ENCODE data around the gene GNMT. TPM values are rescaled to one million over a fixed set of nuclear protein-coding genes. Genes with fewer than 3 reads are reported as not detected.

GNMT gene
- total RNA-seq, 2 experiments from 2014 or later: 1.0 to 1.2 TPM

GRCh38 chr6:42970871-42971612 lies 10.5 kb downstream of the GNMT start:
- Mint-ChIP-seq H3K27ac (no peak overlapping the region), H3K9me3 (no peaks in the 10 kb centered on the region), H3K27me3 (no peaks in the 10 kb centered on the region), H3K4me3 (no peak overlapping the region), H3K36me3 (peaks cover 8% of the 10 kb centered on the region), H3K4me1 (peaks cover 4% of the 10 kb centered on the region)
- POLR2A ChIA-PET: interaction anchor here (0.5 to 2.7 kb wide), 8 partner anchors 8 to 223 kb away, joined by 3 to 11 read pairs (median 3); partner anchors contain the start of genes CNPY3, KLHDC3, MEA1 and PEX6
- ATAC-seq (ENCODE audit: low read depth) (no peak), DNase-seq (no peak)

DNA sequence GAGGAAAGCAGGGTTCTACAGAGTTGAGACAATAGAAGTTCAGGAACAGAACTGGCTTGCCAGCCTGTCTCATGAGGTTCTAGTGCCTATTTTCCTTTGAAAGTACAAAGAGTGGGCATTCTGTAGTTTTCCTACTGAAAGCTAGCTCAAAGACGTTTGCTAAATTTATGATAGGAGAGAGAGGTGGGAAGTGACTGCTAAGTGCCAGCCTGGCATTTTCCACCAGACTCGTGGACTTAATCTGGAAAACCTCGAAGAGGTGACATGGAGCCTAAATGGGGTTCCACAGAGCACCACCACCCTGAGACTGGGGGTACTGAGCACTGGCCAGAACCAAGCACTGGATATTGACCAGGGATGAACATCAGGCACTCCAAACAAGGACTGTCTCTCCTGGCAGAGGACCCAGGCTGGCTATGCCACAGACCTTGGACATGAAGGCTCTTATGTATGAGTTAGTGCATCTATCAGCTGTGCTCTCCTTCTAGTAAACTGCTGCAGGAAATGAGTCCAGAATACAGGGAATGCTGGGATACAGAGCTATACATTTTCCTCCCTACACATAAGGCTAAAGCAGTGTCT lies 11.3 kb downstream of the GNMT start:
- Mint-ChIP-seq H3K27me3 (no peaks in the 10 kb centered on the region), H3K9me3 (no peaks in the 10 kb centered on the region)
- no peak for ATAC-seq (ENCODE audit: low read depth)

DNA sequence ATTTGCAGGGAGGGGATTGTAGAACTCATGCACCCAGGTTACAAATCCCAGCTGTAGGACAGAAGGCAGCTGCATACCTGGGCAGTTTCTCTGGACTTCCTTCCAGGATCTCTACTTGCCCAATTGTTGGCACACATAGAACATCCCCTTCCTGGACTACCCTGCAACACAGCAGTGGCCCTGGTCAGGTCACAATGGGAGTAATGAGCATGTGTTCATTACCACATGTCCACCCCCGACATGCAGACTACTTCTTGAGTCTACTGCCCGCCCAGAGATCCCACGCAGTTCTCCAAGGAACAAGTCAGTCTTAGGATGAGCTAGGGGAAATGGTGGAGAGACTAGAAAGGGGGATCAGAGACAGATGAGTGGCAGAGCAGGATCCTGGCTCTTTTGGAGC lies 13.4 kb downstream of the GNMT start:
- Mint-ChIP-seq H3K9me3 (no peaks in the 10 kb centered on the region), H3K4me1 (peaks cover 17% of the 10 kb centered on the region), H3K27me3 (no peaks in the 10 kb centered on the region), H3K4me3 (no peak overlapping the region), H3K27ac (no peak overlapping the region), H3K36me3 (peaks cover 17% of the 10 kb centered on the region)
- POLR2A ChIA-PET: interaction anchor here (0.7 to 1.2 kb wide), 3 partner anchors 10 to 48 kb away, joined by 3 to 4 read pairs (median 4); partner anchors contain the start of genes PPP2R5D and RRP36
- DNase-seq (no peak), ATAC-seq (ENCODE audit: low read depth) (no peak)

More for the DNA sequence above, 11.3 kb downstream of the GNMT start:
- POLR2A ChIA-PET: interaction anchor here (0.8 to 2.7 kb wide), 4 partner anchors 8 to 49 kb away, joined by 3 to 11 read pairs (median 4); partner anchors contain the start of genes CNPY3, PEX6 and RRP36
- Mint-ChIP-seq H3K4me1 (peaks cover 8% of the 10 kb centered on the region), H3K27ac (no peak overlapping the region), H3K4me3 (no peak overlapping the region), H3K36me3 (peaks cover 13% of the 10 kb centered on the region)
- DNase-seq: no peak

DNA sequence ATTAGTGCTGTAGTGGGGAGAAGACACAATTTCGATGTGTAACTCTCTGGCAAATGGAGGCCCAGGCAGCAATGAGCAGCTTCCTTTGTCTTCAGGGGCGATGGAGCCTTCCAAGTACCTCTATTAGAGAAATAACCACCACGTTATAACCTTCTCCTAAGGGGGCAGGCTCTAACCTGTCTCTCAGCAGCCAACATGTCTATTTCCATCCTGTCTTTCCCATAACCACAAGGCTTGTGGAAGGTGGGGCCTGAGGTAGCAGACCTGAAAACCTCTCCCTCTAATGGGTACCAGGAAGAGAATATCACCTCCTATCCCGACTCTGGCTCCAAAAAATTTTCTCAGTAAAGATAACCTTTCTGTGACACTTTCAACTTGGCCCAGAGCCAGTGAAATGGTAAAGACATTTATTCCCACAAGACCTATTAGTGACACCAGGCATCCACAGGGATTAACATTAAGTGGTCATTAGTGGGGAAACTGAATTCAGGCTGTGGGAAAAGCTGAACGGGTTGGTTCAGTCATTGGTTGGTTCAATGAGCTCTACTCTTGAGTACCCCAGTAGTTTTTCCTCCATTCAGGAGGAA lies 14.5 kb downstream of the GNMT start:
- Mint-ChIP-seq H3K9me3 (no peaks in the 10 kb centered on the region), H3K4me1 (peaks cover 27% of the 10 kb centered on the region), H3K4me3 (no peak overlapping the region), H3K27ac (no peak overlapping the region), H3K36me3 (peaks cover 17% of the 10 kb centered on the region), H3K27me3 (no peaks in the 10 kb centered on the region)
- no peak for ATAC-seq (ENCODE audit: low read depth)
- DNase-seq: no peak
- POLR2A ChIA-PET: interaction anchor here (0.6 to 0.9 kb wide), 3 partner anchors 8 to 51 kb away, joined by 3 to 4 read pairs (median 3); partner anchors contain the start of gene PPP2R5D

DNA sequence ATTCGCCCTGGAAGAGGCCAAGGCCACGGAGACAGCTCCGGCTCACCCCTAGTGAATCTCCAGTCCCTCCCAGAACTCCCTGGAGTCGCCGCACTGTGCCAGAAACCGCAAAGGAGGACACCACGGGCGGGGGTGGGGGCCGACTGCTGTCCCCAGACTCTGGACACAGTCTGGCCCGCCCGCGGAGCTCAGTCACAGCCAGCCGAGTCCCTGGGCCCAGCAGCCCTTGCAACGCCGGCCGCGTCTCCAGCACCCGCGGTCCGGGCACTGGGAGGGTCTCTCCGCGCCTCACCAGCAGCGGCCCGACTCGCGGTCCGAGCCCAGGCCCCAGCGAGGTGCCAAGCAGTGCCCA lies 17.9 kb downstream of the GNMT start:
- Mint-ChIP-seq H3K4me3 (peak overlapping the region; percentile 89), H3K4me1 (peaks cover 30% of the 10 kb centered on the region), H3K27ac (peak overlapping the region; percentile 87), H3K27me3 (no peaks in the 10 kb centered on the region), H3K36me3 (peaks cover 17% of the 10 kb centered on the region), H3K9me3 (no peaks in the 10 kb centered on the region)
- ATAC-seq (ENCODE audit: low read depth): no peak
- POLR2A ChIA-PET: interaction anchor here (0.8 to 3.4 kb wide), 23 partner anchors 8 to 232 kb away, joined by 3 to 66 read pairs (median 6); partner anchors contain the start of genes BICRAL, CNPY3, CUL9 and KLC4
- DNase-seq: no peak

- Mint-ChIP-seq H3K9me3 (no peaks in the 10 kb centered on the region), H3K36me3 (peaks cover 12% of the 10 kb centered on the region), H3K27ac (peak within 1 kb of the TSS; percentile 98), H3K4me3 (peak within 1 kb of the TSS; percentile 89), H3K27me3 (no peaks in the 10 kb centered on the region), H3K4me1 (peaks cover 34% of the 10 kb centered on the region)
- DNase-seq (peak; percentile 93), ATAC-seq (ENCODE audit: low read depth) (peak; percentile 94)
- POLR2A ChIA-PET: interaction anchor here (0.6 to 3.4 kb wide), 30 partner anchors 9 to 233 kb away, joined by 3 to 66 read pairs (median 5); partner anchors contain the start of genes BICRAL, CNPY3, CUL7 and CUL9
Observed at GRCh38 chr6:42978839-42979522, 18.4 kb downstream of the GNMT start, which contains the start of gene PEX6. PEX6 (minus strand) TSS chr6:42979181; CDS start chr6:42979150, 31 bp downstream.

GRCh38 chr6:42979523-42980177 lies 19.1 kb downstream of the GNMT start:
- ATAC-seq (ENCODE audit: low read depth): peak; percentile 2
- Mint-ChIP-seq H3K4me1 (peaks cover 35% of the 10 kb centered on the region), H3K9me3 (no peaks in the 10 kb centered on the region), H3K27me3 (no peaks in the 10 kb centered on the region), H3K27ac (peak overlapping the region; percentile 98), H3K4me3 (peak overlapping the region; percentile 89), H3K36me3 (peaks cover 11% of the 10 kb centered on the region)
- POLR2A ChIA-PET: interaction anchor here (0.6 to 3.4 kb wide), 28 partner anchors 8 to 234 kb away, joined by 3 to 66 read pairs (median 6); partner anchors contain the start of genes BICRAL, CNPY3, CUL7 and CUL9
- DNase-seq: no peak

- Mint-ChIP-seq H3K36me3 (peaks cover 7% of the 10 kb centered on the region), H3K27ac (peak overlapping the region; percentile 31), H3K4me3 (no peak overlapping the region), H3K27me3 (no peaks in the 10 kb centered on the region), H3K9me3 (no peaks in the 10 kb centered on the region), H3K4me1 (peaks cover 47% of the 10 kb centered on the region)
- POLR2A ChIA-PET: no interaction called here
- no peak for DNase-seq
- ATAC-seq (ENCODE audit: low read depth): no peak
Observed at GRCh38 chr6:42981836-42982235, 21.3 kb downstream of the GNMT start.

DNA sequence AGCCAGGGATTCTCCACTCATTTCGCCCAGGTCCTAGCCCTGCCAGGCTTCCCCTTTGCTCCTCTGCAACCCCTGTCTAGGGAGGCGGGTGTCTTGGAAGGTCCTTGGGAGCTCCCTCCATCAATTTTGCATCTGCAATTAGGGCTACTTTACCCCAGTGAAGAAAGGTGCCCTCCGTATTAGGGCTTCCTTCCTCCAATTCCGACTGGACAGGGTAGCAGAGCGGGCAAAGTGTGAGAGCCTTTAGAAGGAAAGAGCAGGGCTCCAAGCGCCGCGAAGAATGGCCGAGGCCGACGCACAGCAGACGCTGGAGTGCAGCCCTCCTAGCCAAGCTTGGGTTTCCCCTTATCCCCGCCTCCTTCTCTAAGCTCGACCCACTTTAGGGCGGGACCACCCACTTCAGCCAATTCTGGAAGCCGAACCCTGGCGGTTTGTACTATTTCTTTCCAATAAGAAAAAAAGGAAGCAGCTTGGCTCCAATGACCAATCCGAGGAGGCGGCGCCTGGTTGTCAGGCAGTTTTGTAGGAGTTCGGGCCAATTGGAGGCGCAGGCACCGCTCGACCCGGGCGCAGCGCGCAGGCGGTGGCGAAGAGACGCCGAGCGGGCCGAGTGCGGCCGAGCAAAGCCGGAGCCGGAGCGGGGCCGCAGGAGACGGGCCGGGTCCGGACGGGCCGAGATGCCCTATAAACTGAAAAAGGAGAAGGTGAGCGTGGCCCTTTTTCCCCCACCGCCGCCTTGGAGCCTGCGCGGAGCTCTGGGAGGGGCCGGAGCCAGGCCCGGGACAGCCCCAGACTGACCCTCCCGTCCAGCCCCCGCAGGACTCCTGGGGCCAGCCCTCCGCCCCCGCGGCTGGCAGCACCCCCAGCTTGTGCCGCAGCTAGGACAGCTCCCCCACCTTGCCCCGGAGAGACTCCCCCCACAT lies 23.7 kb downstream of the GNMT start, which contains the start of gene PPP2R5D:
Gene PPP2R5D (plus strand): TSS at position 570 of the 923 bp plus-strand sequence. CDS start 108 bp downstream, at position 678.
- POLR2A ChIA-PET: interaction anchor here (0.7 to 3.7 kb wide), 32 partner anchors 9 to 1803 kb away, joined by 3 to 44 read pairs (median 4); partner anchors contain the start of genes CNPY3, CRIP3, CUL7 and KLC4
- DNase-seq (peak; percentile 91), ATAC-seq (ENCODE audit: low read depth) (peak; percentile 94)
- peak within 1 kb of the TSS; percentile 99 for H3K4me3 Mint-ChIP-seq
- H3K27ac Mint-ChIP-seq: peak within 1 kb of the TSS; percentile 92
- H3K4me1 Mint-ChIP-seq: peaks cover 51% of the 10 kb centered on the region
- H3K36me3 Mint-ChIP-seq: peaks cover 9% of the 10 kb centered on the region
- no peaks in the 10 kb centered on the region for H3K9me3 Mint-ChIP-seq
- H3K27me3 Mint-ChIP-seq: no peaks in the 10 kb centered on the region

- ATAC-seq (ENCODE audit: low read depth) (no peak), DNase-seq (peak; percentile 43)
- Mint-ChIP-seq H3K9me3 (no peaks in the 10 kb centered on the region), H3K4me1 (peaks cover 45% of the 10 kb centered on the region), H3K27ac (peak overlapping the region; percentile 92), H3K36me3 (peaks cover 13% of the 10 kb centered on the region), H3K27me3 (no peaks in the 10 kb centered on the region), H3K4me3 (peak overlapping the region; percentile 99)
- POLR2A ChIA-PET: interaction anchor here (0.9 to 3.7 kb wide), 15 partner anchors 15 to 421 kb away, joined by 3 to 44 read pairs (median 5); partner anchors contain the start of genes CNPY3, CUL7, KLC4 and KLHDC3
Observed at GRCh38 chr6:42984924-42985475, 24.4 kb downstream of the GNMT start.

Data from activated naive CD8-positive, alpha-beta T cell treated with anti-CD3 and anti-CD28 coated beads, Interleukin-2, amount 10 ng/mL, durations not matched to agents 7 days and 5 days (primary cell).